Measurements from ENCODE around the gene SPINK1. TPM values are rescaled to one million over a fixed set of nuclear protein-coding genes. Genes with fewer than 3 reads are reported as not detected.

The SPINK1 gene
- total RNA-seq, 1 experiment from 2014 or later = 4.5 TPM

GRCh38 chr5:147776989-147777388 lies 54.5 kb downstream of the SPINK1 start (continued):
- TF ChIP-seq, protein P1, sequence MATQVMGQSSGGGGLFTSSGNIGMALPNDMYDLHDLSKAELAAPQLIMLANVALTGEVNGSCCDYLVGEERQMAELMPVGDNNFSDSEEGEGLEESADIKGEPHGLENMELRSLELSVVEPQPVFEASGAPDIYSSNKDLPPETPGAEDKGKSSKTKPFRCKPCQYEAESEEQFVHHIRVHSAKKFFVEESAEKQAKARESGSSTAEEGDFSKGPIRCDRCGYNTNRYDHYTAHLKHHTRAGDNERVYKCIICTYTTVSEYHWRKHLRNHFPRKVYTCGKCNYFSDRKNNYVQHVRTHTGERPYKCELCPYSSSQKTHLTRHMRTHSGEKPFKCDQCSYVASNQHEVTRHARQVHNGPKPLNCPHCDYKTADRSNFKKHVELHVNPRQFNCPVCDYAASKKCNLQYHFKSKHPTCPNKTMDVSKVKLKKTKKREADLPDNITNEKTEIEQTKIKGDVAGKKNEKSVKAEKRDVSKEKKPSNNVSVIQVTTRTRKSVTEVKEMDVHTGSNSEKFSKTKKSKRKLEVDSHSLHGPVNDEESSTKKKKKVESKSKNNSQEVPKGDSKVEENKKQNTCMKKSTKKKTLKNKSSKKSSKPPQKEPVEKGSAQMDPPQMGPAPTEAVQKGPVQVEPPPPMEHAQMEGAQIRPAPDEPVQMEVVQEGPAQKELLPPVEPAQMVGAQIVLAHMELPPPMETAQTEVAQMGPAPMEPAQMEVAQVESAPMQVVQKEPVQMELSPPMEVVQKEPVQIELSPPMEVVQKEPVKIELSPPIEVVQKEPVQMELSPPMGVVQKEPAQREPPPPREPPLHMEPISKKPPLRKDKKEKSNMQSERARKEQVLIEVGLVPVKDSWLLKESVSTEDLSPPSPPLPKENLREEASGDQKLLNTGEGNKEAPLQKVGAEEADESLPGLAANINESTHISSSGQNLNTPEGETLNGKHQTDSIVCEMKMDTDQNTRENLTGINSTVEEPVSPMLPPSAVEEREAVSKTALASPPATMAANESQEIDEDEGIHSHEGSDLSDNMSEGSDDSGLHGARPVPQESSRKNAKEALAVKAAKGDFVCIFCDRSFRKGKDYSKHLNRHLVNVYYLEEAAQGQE (IDR thresholded peaks at IDR 0.05; ENCODE audit: low read depth) = no peak
- no peak for TF ChIP-seq ELF1 (IDR thresholded peaks at IDR 0.05; ENCODE audit: borderline replicate concordance, low read depth)
- TF ChIP-seq CEBPB (IDR thresholded peaks at IDR 0.05; ENCODE audit: low read depth) = no peak

Other genes with a start within 250 kb of the SPINK1 start
- gene JAKMIP2, start 48.9 kb downstream of the SPINK1 start, total RNA-seq (2021; ENCODE audit: unreplicated experiment) = not detected
- gene SCGB3A2, start 47.0 kb upstream of the SPINK1 start, total RNA-seq (2021; ENCODE audit: unreplicated experiment) = not detected
- not detected for gene C5orf46, start 74.9 kb upstream of the SPINK1 start, total RNA-seq (2021; ENCODE audit: unreplicated experiment)
- gene SPINK5, start 232.3 kb upstream of the SPINK1 start, total RNA-seq (2021; ENCODE audit: unreplicated experiment) = not detected